Testis (tissue), 5 donors: ENCODE measurements around the gene EHMT1. TPM values are rescaled to one million over a fixed set of nuclear protein-coding genes. Genes with fewer than 3 reads are reported as not detected.
A peak's percentile ranks its signal among the peaks of the same experiment; 100 is the strongest.

ENCODE experiments used
- DNase-seq: peaks from one replicate; pipeline ENCODE4 v3.0.0-alpha.2; 2019
- H3K27ac ChIP-seq, 2 donors: fragments of 200-600 bp; sonication (generic); one replicate each; pipeline ENCODE4 v1.5.1; 2019
- H3K27me3 ChIP-seq: fragments of 200-600 bp; sonication (generic); one replicate; pipeline ENCODE4 v1.5.1; 2019
- H3K36me3 ChIP-seq: fragments of 200-600 bp; sonication (generic); one replicate; pipeline ENCODE4 v1.5.1; 2017; ENCODE audit warnings: low read depth; ENCODE audit errors: missing control alignments
- H3K4me1 ChIP-seq: fragments of 200-600 bp; sonication (generic); one replicate; pipeline ENCODE4 v1.5.1; 2019
- H3K4me3 ChIP-seq, 2 donors: fragments of 200-600 bp; sonication (generic); one replicate each; pipeline ENCODE4 v1.5.1; 2017 to 2019
- H3K9me3 ChIP-seq: fragments of 200-600 bp; sonication (generic); one replicate; pipeline ENCODE4 v1.5.1; 2017
- CTCF ChIP-seq, 3 experiments: fragments of 450-650 bp in 2 of 3; fragments of 200-600 bp in 1 of 3; sonication (generic) in 1 of 3; IDR thresholded peaks; one replicate each; pipeline ENCODE4 v1.5.1; 2016 to 2019; ENCODE audit warnings: antibody characterized with exemption in 3 of 3, mild to moderate bottlenecking in 2 of 3, moderate library complexity in 1 of 3
- POLR2A ChIP-seq: fragments of 450-650 bp; IDR thresholded peaks from one replicate; pipeline ENCODE4 v1.6.1; 2017; ENCODE audit warnings: antibody characterized with exemption, mild to moderate bottlenecking, moderate library complexity
- WGBS, 2 donors: methylation state at CpG; one replicate each; pipeline ENCODE4 v1.1.5; 2018; 5-methylcytosine and 5-hydroxymethylcytosine counted together
- intact Hi-C: fragments of 100-400 bp; cut with DNase I; formaldehyde crosslinking; loops from one replicate; pipeline ENCODE4 v1.15.1; 2023; ENCODE audit warnings: low total_unique reads
- long read RNA-seq, 2 donors: transcript quantifications; one replicate each; lab custom pipeline, GENCODE V29; 2026
- polyA plus RNA-seq: library from polyadenylated mRNA; stranded (reverse); fragments of 350-450 nt; fragmentation: Illumina TruSeq; extraction: RNeasy Lipid Tissue Mini Kit (QIAGEN cat#74804); gene quantifications from one replicate; pipeline ENCODE4 v1.2.3, GENCODE V29; 2014; ENCODE audit warnings: low read depth, low replicate concordance; ENCODE audit not compliant: insufficient read depth
- total RNA-seq, 2 donors: library from RNA; depleted of rRNA; stranded (reverse); fragments of >200 nt; gene quantifications; one replicate each; pipeline ENCODE4 v1.2.3, GENCODE V29; 2016

Gene EHMT1
- total RNA-seq = 100 to 1,000 TPM; 193 to 207 TPM
- 116 TPM for polyA plus RNA-seq
- long read RNA-seq, donor 1, partial matches to known transcripts = 14 of 16 reads
- long read RNA-seq, donor 1, other reads (novel, unspliced or antisense) = 0 of 16 reads
- long read RNA-seq, donor 2, partial matches to known transcripts = 0 of 1 reads
- long read RNA-seq, donor 2, other reads (novel, unspliced or antisense) = 0 of 1 reads

GRCh38 chr9:137618105-137619067 lies at the start of gene EHMT1:
EHMT1 (plus strand) TSS chr9:137619005; CDS start chr9:137619029, 24 bp downstream.
- WGBS, 2 donors = 1% methylated on average over 44 to 59 of the region's 94 CpGs
- TF ChIP-seq POLR2A (no peak), CTCF (IDR thresholded peaks at IDR 0.05) (no peak)
- intact Hi-C loops = no loop called here
- Histone ChIP-seq H3K27ac (peak within 1 kb of the TSS; percentile 80 to 93), H3K27me3 (no peaks in the 10 kb centered on the region), H3K4me1 (peaks cover 25% of the 10 kb centered on the region), H3K4me3 (peak within 1 kb of the TSS; percentile 82 to 98), H3K36me3 (no peaks in the 10 kb centered on the region), H3K9me3 (no peaks in the 10 kb centered on the region)
- peak; percentile 80 for DNase-seq

- H3K27me3 ChIP-seq = no peaks in the 10 kb centered on the region
- WGBS, 2 donors = 93 to 99% methylated on average over 5 of the region's 5 CpGs
- intact Hi-C loops = no loop called here
- H3K36me3 ChIP-seq = no peaks in the 10 kb centered on the region
- TF ChIP-seq CTCF (IDR thresholded peaks at IDR 0.05) = no peak
- TF ChIP-seq POLR2A = no peak
- H3K9me3 ChIP-seq = no peaks in the 10 kb centered on the region
- H3K4me1 ChIP-seq = no peaks in the 10 kb centered on the region
- H3K4me3 ChIP-seq = no peak overlapping the region
- no peak overlapping the region for H3K27ac ChIP-seq
- no peak for DNase-seq
These were observed 49.1 kb upstream of the EHMT1 start for GRCh38 chr9:137569609-137570203.

- H3K27ac ChIP-seq = no peak overlapping the region
- H3K4me3 ChIP-seq = no peak overlapping the region
- DNase-seq = no peak
- 89 to 100% methylated on average over 3 of the region's 3 CpGs for WGBS, 2 donors
- TF ChIP-seq POLR2A (no peak), CTCF (IDR thresholded peaks at IDR 0.05) (no peak)
- intact Hi-C loops = no loop called here
- no peaks in the 10 kb centered on the region for H3K9me3 ChIP-seq
- H3K36me3 ChIP-seq = no peaks in the 10 kb centered on the region
- no peaks in the 10 kb centered on the region for H3K4me1 ChIP-seq
- H3K27me3 ChIP-seq = no peaks in the 10 kb centered on the region
These were observed 48.2 kb upstream of the EHMT1 start for GRCh38 chr9:137570566-137570965.

- Histone ChIP-seq H3K27ac (no peak overlapping the region), H3K36me3 (no peaks in the 10 kb centered on the region), H3K9me3 (no peaks in the 10 kb centered on the region), H3K27me3 (no peaks in the 10 kb centered on the region), H3K4me1 (peaks cover 6% of the 10 kb centered on the region), H3K4me3 (no peak overlapping the region)
- DNase-seq = no peak
- TF ChIP-seq POLR2A = no peak
- TF ChIP-seq CTCF (IDR thresholded peaks at IDR 0.05) = no peak
- intact Hi-C loops = no loop called here
- WGBS, 2 donors = 92% methylated on average over 7 to 10 of the region's 10 CpGs
These were observed 44.6 kb upstream of the EHMT1 start for GRCh38 chr9:137574192-137574591.
